ENCODE data around the gene YWHAE. TPM values are rescaled to one million over a fixed set of nuclear protein-coding genes. Genes with fewer than 3 reads are reported as not detected.
A peak's percentile ranks its signal among the peaks of the same experiment; 100 is the strongest.

Gene YWHAE
- total and polyA plus RNA-seq, 9 of the 15 experiments (the other 6 are each of a cell fraction or from before 2014, with no cell fraction given), result 184 to 727 (median 448) TPM

GRCh38 chr17:1390432-1391367, 9.3 kb downstream of the YWHAE start:
- H3K4me1 ChIP-seq (replicated peaks in 1 of 2; ENCODE audit: control insufficient read depth in 2 of 2, insufficient read depth in 2 of 2, low read length in 2 of 2), result peaks cover 26 to 27% of the 10 kb centered on the region in 2 experiments; a peak in 4 of 5 replicates
- ChIA-PET CTCF (ENCODE audit: low intra/inter-chr PET ratio) (no interaction called here), POLR2A (interaction anchor here (0.7 to 2.6 kb wide), 6 partner anchors 9 to 25 kb away, joined by 3 to 17 read pairs (median 4); partner anchors contain the start of gene YWHAE)
- H3K9me3 ChIP-seq (replicated peaks; ENCODE audit: control insufficient read depth, insufficient read depth, low read depth, low read length), result no peaks in the 10 kb centered on the region
- peak overlapping the region; percentile 49; the same call in 1 of the 2 replicates for H3K4me2 ChIP-seq (ENCODE audit: insufficient read depth, low read length)
- intact Hi-C loops (cut with micrococcal nuclease) (no loop called here), in situ Hi-C loops (cut with MboI) (no loop called here)
- ATAC-seq, result peak; percentile 47
- H3K9me1 ChIP-seq (ENCODE audit: control insufficient read depth, insufficient read depth, low read length), result peaks cover 5% of the 10 kb centered on the region
- H3K36me3 ChIP-seq (ENCODE audit: control insufficient read depth, insufficient read depth, low read length), result peaks cover 29% of the 10 kb centered on the region; the same call in 2 of the 3 replicates
- H3K4me3 ChIP-seq, result no peak overlapping the region
- WGBS (ENCODE audit: insufficient coverage, low coverage, missing lambda C conversion rate), result 4% methylated on average over 6 of the region's 6 CpGs
- H3K27ac ChIP-seq (ENCODE audit: extremely low read depth, low read depth, low read length), result peak overlapping the region; percentile 5; the same call in 2 of the 3 replicates
- no peaks in the 10 kb centered on the region for H3K27me3 ChIP-seq (ENCODE audit: control insufficient read depth in 2 of 2, insufficient read depth in 2 of 2, low read length in 2 of 2)
- no peak for FAIRE-seq
- TSS peak; percentile 1 for BruUV-seq (replicated peaks)
- DNase-seq (ENCODE audit: extremely low read depth in 1 of 4, low spot score in 3 of 4), result no peak
- H2AFZ ChIP-seq (ENCODE audit: low read depth, low read length), result no peak overlapping the region
- peaks cover 67% of the 10 kb centered on the region for H4K20me1 ChIP-seq (replicated peaks; ENCODE audit: control insufficient read depth, insufficient read depth, low read length)
- H3K79me2 ChIP-seq (ENCODE audit: control insufficient read depth, insufficient read depth, low read length), result peaks cover 100% of the 10 kb centered on the region
- peak overlapping the region in 1 of 2 experiments; percentile 7; a peak in 1 of 4 replicates for H3K9ac ChIP-seq (ENCODE audit: insufficient read depth in 1 of 2, low read depth in 2 of 2, low read length in 2 of 2)
- TF ChIP-seq GTF2F1 (IDR thresholded peaks at IDR 0.05; ENCODE audit: low read depth, low read length), result no peak
- no peak for TF ChIP-seq BCOR (IDR thresholded peaks at IDR 0.05)
- peak; percentile 51; the same call in 1 of the 2 replicates for TF ChIP-seq NR2C1 (IDR thresholded peaks at IDR 0.05)
- peak; percentile 69 for TF ChIP-seq NR2C1 (tag; IDR thresholded peaks at IDR 0.05)
- TF ChIP-seq FOXM1 (IDR thresholded peaks at IDR 0.05; ENCODE audit: low read depth), result no peak
- no peak for TF ChIP-seq FOXM1 (CRISPR knock-in tag; IDR thresholded peaks at IDR 0.05; ENCODE audit: low read depth)
- no peak for TF ChIP-seq PPARD (CRISPR knock-in tag; IDR thresholded peaks at IDR 0.05)
- no peak for TF ChIP-seq UBTF (IDR thresholded peaks at IDR 0.05; ENCODE audit: borderline replicate concordance in 1 of 2, low read depth in 2 of 2, low read length in 2 of 2)
- TF ChIP-seq RNF219 (CRISPR knock-in tag; IDR thresholded peaks at IDR 0.05), result no peak
- TF ChIP-seq ZC3H11A (IDR thresholded peaks at IDR 0.05; ENCODE audit: low read depth, low read length), result no peak
- TF ChIP-seq HMG20A (CRISPR knock-in tag; conservative IDR thresholded peaks at IDR 0.05), result no peak
- TF ChIP-seq CEBPG (CRISPR knock-in tag; IDR thresholded peaks at IDR 0.05), result peak; percentile 54; the same call in 1 of the 2 replicates
- TF ChIP-seq CEBPG (tag; conservative IDR thresholded peaks at IDR 0.05 in 1 of 2, IDR thresholded peaks at IDR 0.05 in 1 of 2), result peak; percentile 88 to 89
- no peak for TF ChIP-seq CREB3 (tag; conservative IDR thresholded peaks at IDR 0.05; ENCODE audit: low read depth)
- TF ChIP-seq NFXL1 (CRISPR knock-in tag; IDR thresholded peaks at IDR 0.05), result no peak
- no peak for TF ChIP-seq ZNF217 (CRISPR knock-in tag; IDR thresholded peaks at IDR 0.05)
- no peak for TF ChIP-seq PRMT5 (CRISPR knock-in tag; IDR thresholded peaks at IDR 0.05)

Data from K562 (cell line).